HG03045 (cell line): ENCODE measurements around the gene CAMK1D.
"Not testable (repeated sequence)": the region's sequence is repeated elsewhere in the genome, so short reads cannot be mapped to it uniquely, and the experiment has no call there.

Experiments
- ATAC-seq: cut with Tn5 transposase; IDR thresholded peaks from one replicate; pipeline ENCODE4 v1.9.1; 2021; ENCODE audit warnings: mild to moderate bottlenecking, moderate library complexity; ENCODE audit not compliant: unreplicated experiment

Gene CAMK1D

GRCh38 chr10:12340371-12340770, 9.0 kb upstream of the CAMK1D start:
- no peak for ATAC-seq

- ATAC-seq: no peak
Measured at GRCh38 chr10:12340937-12341336, 8.4 kb upstream of the CAMK1D start.

GRCh38 chr10:12341526-12341925, 7.8 kb upstream of the CAMK1D start:
- no peak for ATAC-seq

- no peak for ATAC-seq
Measured at GRCh38 chr10:12344375-12345110, 4.8 kb upstream of the CAMK1D start.

GRCh38 chr10:12346707-12347106, 2.6 kb upstream of the CAMK1D start:
- no peak for ATAC-seq

- ATAC-seq: no peak
Measured at GRCh38 chr10:12348294-12348869, 965 bp upstream of the CAMK1D start.

- peak; percentile 60 for ATAC-seq
Measured at GRCh38 chr10:12349629-12350166, 351 bp downstream of the CAMK1D start.

GRCh38 chr10:12350167-12350872, 973 bp downstream of the CAMK1D start:
- no peak for ATAC-seq

- ATAC-seq: no peak
Measured at GRCh38 chr10:12350925-12351324, 1.6 kb downstream of the CAMK1D start.

GRCh38 chr10:12351447-12351846, 2.1 kb downstream of the CAMK1D start:
- ATAC-seq: no peak

- no peak for ATAC-seq
Measured at GRCh38 chr10:12351889-12352288, 2.5 kb downstream of the CAMK1D start.

GRCh38 chr10:12353399-12354242, 4.3 kb downstream of the CAMK1D start:
- ATAC-seq: no peak

GRCh38 chr10:12354696-12355095, 5.3 kb downstream of the CAMK1D start:
- ATAC-seq: not testable (repeated sequence)

- ATAC-seq: no peak
Measured at GRCh38 chr10:12355384-12355783, 6.0 kb downstream of the CAMK1D start.

GRCh38 chr10:12357525-12358151, 8.3 kb downstream of the CAMK1D start:
- no peak for ATAC-seq

GRCh38 chr10:12358863-12359564, 9.7 kb downstream of the CAMK1D start:
- ATAC-seq: no peak

GRCh38 chr10:12360461-12360860, 11.1 kb downstream of the CAMK1D start:
- ATAC-seq: no peak

- ATAC-seq: not testable (repeated sequence)
Measured at GRCh38 chr10:12361115-12361514, 11.8 kb downstream of the CAMK1D start.

- ATAC-seq: no peak
Measured at GRCh38 chr10:12364559-12364958, 15.2 kb downstream of the CAMK1D start.

- ATAC-seq: no peak
Measured at GRCh38 chr10:12367272-12367671, 17.9 kb downstream of the CAMK1D start.
